GM23338 (cell line): ENCODE data around the gene ANKRD2. TPM values are rescaled to one million over a fixed set of nuclear protein-coding genes. Genes with fewer than 3 reads are reported as not detected.

Experiments used
- ATAC-seq: fragments of 200-7000 bp; cut with Tn5 transposase; 3 replicates; pipeline ENCODE4 v1.9.1; 2020
- DNase-seq: peaks from one replicate; pipeline ENCODE4 v3.0.0-alpha.2; 2015; ENCODE audit warnings: low spot score
- H2AFZ ChIP-seq: fragments of 200-600 bp; sonication (generic); 2 replicates; pipeline ENCODE4 v1.8.0; 2016; ENCODE audit warnings: antibody characterized with exemption, mild to moderate bottlenecking, moderate library complexity
- H3F3A ChIP-seq: fragments of 200-600 bp; sonication (generic); replicated peaks from 2 replicates; pipeline ENCODE4 v1.8.0; 2017; ENCODE audit warnings: antibody characterized with exemption, mixed run types, low read depth
- H3K27ac ChIP-seq: fragments of 200-600 bp; sonication (generic); 2 replicates; pipeline ENCODE4 v1.6.1; 2016; ENCODE audit warnings: low read depth
- H3K27me3 ChIP-seq: fragments of 200-600 bp; sonication (generic); 2 replicates; pipeline ENCODE4 v1.8.0; 2016; ENCODE audit warnings: mild to moderate bottlenecking, mixed run types, moderate library complexity; ENCODE audit not compliant: insufficient read depth
- H3K36me3 ChIP-seq: fragments of 200-600 bp; sonication (generic); 2 replicates; pipeline ENCODE4 v1.8.0; 2016; ENCODE audit warnings: mild to moderate bottlenecking; ENCODE audit not compliant: insufficient read depth
- H3K4me1 ChIP-seq: fragments of 200-600 bp; sonication (generic); 2 replicates; pipeline ENCODE4 v1.8.0; 2016; ENCODE audit warnings: mild to moderate bottlenecking, moderate library complexity; ENCODE audit not compliant: insufficient read depth
- H3K4me2 ChIP-seq: fragments of 200-600 bp; sonication (generic); 2 replicates; pipeline ENCODE4 v1.7.1; 2017; ENCODE audit warnings: mixed run types
- H3K4me3 ChIP-seq: fragments of 200-600 bp; sonication (generic); 2 replicates; pipeline ENCODE4 v1.6.1; 2016; ENCODE audit warnings: mixed run types
- H3K79me2 ChIP-seq: fragments of 200-600 bp; sonication (generic); replicated peaks from 2 replicates; pipeline ENCODE4 v1.8.0; 2017; ENCODE audit warnings: mild to moderate bottlenecking; ENCODE audit not compliant: insufficient read depth
- H3K9me2 ChIP-seq: fragments of 200-600 bp; sonication (generic); 2 replicates; pipeline ENCODE4 v1.8.0; 2017; ENCODE audit not compliant: insufficient read depth
- H4K20me1 ChIP-seq: fragments of 200-600 bp; sonication (generic); replicated peaks from 2 replicates; pipeline ENCODE4 v1.8.0; 2017; ENCODE audit warnings: mild to moderate bottlenecking; ENCODE audit not compliant: insufficient read depth
- H3K27ac Mint-ChIP-seq: 2 replicates; pipeline ENCODE4 v1.8.0; 2020; ENCODE audit warnings: inconsistent platforms, mild to moderate bottlenecking, moderate library complexity, mixed read lengths
- H3K27me3 Mint-ChIP-seq: 3 replicates; pipeline ENCODE4 v1.8.0; 2022; ENCODE audit warnings: low read depth, mild to moderate bottlenecking, moderate library complexity, mixed read lengths, inconsistent platforms; ENCODE audit not compliant: insufficient read depth, poor library complexity
- H3K36me3 Mint-ChIP-seq: 3 replicates; pipeline ENCODE4 v1.8.0; 2021; ENCODE audit warnings: low read depth, mild to moderate bottlenecking, inconsistent platforms, moderate library complexity, mixed read lengths
- H3K4me1 Mint-ChIP-seq: 3 replicates; pipeline ENCODE4 v1.8.0; 2020; ENCODE audit warnings: mild to moderate bottlenecking, inconsistent platforms, mixed read lengths
- H3K4me3 Mint-ChIP-seq: 3 replicates; pipeline ENCODE4 v1.8.0; 2021; ENCODE audit warnings: moderate library complexity, mild to moderate bottlenecking, inconsistent platforms, mixed read lengths
- H3K9me3 Mint-ChIP-seq: 3 replicates; pipeline ENCODE4 v1.8.0; 2020; ENCODE audit warnings: moderate library complexity, mild to moderate bottlenecking, inconsistent platforms, mixed read lengths
- JUNB ChIP-seq: IDR thresholded peaks from one replicate; pipeline ENCODE4 v1.6.1; 2016; ENCODE audit warnings: antibody characterized with exemption; ENCODE audit not compliant: unreplicated experiment
- NANOG ChIP-seq: IDR thresholded peaks from 2 replicates; pipeline ENCODE4 v1.6.1; 2016; ENCODE audit warnings: antibody characterized with exemption, borderline replicate concordance
- POLR2AphosphoS5 ChIP-seq: IDR thresholded peaks from 2 replicates; pipeline ENCODE4 v1.6.1; 2016; ENCODE audit warnings: antibody characterized with exemption, low read depth
- STAT1 ChIP-seq: IDR thresholded peaks from one replicate; pipeline ENCODE4 v1.6.1; 2016; ENCODE audit warnings: antibody characterized with exemption; ENCODE audit not compliant: unreplicated experiment
- ZNF114 ChIP-seq: fragments of 250-450 bp; sonication (Bioruptor Pico); IDR thresholded peaks from 2 replicates; pipeline ENCODE4 v1.5.0; 2020; ENCODE audit warnings: mild to moderate bottlenecking, moderate library complexity
- ZNF331 ChIP-seq: fragments of 250-450 bp; sonication (Bioruptor Pico); IDR thresholded peaks from 2 replicates; pipeline ENCODE4 v1.5.0; 2020; ENCODE audit warnings: low read depth, mild to moderate bottlenecking, moderate library complexity
- polyA plus RNA-seq: library from polyadenylated mRNA; unstranded; fragments of >200 nt; fragmentation: Nextera tagmentation; extraction: Ambion mirVana; gene quantifications from 2 replicates; pipeline ENCODE4 v1.2.1, GENCODE V29; 2016
- total RNA-seq: library from RNA; depleted of rRNA; stranded (reverse); fragments of >200 nt; shearing (Covaris generic); gene quantifications from 2 replicates; pipeline ENCODE4 v1.2.3, GENCODE V29; 2014
- TF ChIP-seq, protein P1 (sequence below): IDR thresholded peaks from one replicate; pipeline ENCODE4 v1.6.1; 2018; ENCODE audit warnings: antibody characterized with exemption; ENCODE audit not compliant: unreplicated experiment
- TF ChIP-seq, protein P2 (sequence below), 2 experiments: fragments of 200-600 bp in 1 of 2; sonication (generic) in 1 of 2; conservative IDR thresholded peaks; 2 replicates each; pipeline versions ENCODE4 v1.5.1 to v1.6.1; 2016 to 2017; ENCODE audit warnings: antibody characterized with exemption in 2 of 2, low read depth in 2 of 2, mild to moderate bottlenecking in 2 of 2, moderate library complexity in 1 of 2
- TF ChIP-seq, protein P3 (sequence below): fragments of 250-450 bp; sonication (Bioruptor Pico); IDR thresholded peaks from 2 replicates; pipeline ENCODE4 v1.5.0; 2020; ENCODE audit warnings: mild to moderate bottlenecking, moderate library complexity

Gene ANKRD2
- total and polyA plus RNA-seq, 2 experiments from 2014 or later = not detected

DNA sequence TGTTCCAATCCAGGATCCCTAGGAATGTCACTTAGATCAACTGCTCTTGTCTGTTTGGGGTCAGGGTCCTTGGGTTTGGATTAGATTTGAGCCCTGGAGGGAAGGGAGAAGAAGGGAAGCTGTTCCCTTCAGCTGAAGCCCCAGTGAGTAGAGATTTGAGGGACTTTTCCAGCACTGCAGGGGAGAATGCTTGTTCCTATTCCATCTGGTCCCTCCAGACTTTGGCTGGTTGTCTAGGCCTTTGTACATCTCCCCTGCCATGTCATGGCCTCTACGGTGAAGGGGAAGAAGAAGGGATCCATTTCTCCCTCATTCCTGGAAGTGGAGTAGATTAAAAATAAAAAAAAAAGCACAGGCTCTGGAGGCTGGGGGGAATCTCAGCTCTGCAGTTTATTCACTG is 28.0 kb downstream of the ANKRD2 start (continued):
- TF ChIP-seq, protein P1, sequence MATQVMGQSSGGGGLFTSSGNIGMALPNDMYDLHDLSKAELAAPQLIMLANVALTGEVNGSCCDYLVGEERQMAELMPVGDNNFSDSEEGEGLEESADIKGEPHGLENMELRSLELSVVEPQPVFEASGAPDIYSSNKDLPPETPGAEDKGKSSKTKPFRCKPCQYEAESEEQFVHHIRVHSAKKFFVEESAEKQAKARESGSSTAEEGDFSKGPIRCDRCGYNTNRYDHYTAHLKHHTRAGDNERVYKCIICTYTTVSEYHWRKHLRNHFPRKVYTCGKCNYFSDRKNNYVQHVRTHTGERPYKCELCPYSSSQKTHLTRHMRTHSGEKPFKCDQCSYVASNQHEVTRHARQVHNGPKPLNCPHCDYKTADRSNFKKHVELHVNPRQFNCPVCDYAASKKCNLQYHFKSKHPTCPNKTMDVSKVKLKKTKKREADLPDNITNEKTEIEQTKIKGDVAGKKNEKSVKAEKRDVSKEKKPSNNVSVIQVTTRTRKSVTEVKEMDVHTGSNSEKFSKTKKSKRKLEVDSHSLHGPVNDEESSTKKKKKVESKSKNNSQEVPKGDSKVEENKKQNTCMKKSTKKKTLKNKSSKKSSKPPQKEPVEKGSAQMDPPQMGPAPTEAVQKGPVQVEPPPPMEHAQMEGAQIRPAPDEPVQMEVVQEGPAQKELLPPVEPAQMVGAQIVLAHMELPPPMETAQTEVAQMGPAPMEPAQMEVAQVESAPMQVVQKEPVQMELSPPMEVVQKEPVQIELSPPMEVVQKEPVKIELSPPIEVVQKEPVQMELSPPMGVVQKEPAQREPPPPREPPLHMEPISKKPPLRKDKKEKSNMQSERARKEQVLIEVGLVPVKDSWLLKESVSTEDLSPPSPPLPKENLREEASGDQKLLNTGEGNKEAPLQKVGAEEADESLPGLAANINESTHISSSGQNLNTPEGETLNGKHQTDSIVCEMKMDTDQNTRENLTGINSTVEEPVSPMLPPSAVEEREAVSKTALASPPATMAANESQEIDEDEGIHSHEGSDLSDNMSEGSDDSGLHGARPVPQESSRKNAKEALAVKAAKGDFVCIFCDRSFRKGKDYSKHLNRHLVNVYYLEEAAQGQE = no peak
- TF ChIP-seq NANOG (no peak), ZNF331 (CRISPR knock-in tag) (no peak), JUNB (no peak), POLR2AphosphoS5 (no peak)
- TF ChIP-seq, protein P2, sequence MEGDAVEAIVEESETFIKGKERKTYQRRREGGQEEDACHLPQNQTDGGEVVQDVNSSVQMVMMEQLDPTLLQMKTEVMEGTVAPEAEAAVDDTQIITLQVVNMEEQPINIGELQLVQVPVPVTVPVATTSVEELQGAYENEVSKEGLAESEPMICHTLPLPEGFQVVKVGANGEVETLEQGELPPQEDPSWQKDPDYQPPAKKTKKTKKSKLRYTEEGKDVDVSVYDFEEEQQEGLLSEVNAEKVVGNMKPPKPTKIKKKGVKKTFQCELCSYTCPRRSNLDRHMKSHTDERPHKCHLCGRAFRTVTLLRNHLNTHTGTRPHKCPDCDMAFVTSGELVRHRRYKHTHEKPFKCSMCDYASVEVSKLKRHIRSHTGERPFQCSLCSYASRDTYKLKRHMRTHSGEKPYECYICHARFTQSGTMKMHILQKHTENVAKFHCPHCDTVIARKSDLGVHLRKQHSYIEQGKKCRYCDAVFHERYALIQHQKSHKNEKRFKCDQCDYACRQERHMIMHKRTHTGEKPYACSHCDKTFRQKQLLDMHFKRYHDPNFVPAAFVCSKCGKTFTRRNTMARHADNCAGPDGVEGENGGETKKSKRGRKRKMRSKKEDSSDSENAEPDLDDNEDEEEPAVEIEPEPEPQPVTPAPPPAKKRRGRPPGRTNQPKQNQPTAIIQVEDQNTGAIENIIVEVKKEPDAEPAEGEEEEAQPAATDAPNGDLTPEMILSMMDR (conservative IDR thresholded peaks at IDR 0.05; ENCODE audit: low read depth in 2 of 2) = no peak

DNA sequence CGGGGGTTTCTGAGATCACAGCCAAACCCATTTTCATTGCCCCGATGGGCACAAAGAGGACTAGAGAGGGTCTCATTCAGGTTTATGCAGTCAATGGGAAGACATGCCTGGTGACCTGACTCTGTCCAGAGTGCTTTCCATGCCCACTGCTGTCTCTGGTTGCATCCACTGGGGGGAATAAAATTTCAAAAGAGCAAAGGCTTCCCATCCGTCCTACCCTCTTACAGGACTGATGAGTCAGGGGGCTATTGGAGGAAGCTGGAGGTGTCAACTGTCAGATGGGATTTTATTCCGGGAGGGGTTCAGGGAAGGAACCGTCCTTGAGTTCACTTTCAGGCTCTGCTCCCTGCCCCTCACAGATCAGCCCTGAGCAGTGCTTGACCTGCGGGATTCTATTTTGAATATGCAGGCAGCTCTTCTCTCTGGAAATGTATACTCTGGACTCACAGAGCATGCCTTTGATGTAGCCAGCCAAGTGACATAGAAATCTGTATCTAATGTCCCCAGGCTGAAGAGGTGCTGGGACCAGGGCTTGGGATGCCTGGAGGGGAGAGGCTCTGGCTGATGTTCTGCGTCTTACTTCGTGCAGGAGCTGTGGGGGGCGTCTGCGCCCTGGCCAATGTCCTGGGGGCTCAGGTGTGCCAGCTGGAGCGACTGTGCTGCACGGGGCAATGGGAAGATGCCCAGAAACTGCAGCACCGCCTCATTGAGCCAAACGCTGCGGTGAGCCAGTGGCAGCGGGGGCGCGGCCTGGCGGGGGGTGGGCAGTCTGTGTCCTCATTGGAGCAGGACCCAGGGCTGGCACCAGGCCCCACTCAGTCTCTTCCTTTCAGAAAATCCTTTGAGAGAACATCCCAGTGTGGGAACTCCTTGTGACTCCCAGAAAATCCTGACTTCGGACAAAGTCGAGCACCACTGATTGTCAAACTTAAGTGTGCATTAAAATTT is 29.0 kb downstream of the ANKRD2 start:
- Histone ChIP-seq H3K79me2 (no peaks in the 10 kb centered on the region), H3K4me2 (no peak overlapping the region), H3K27me3 (no peaks in the 10 kb centered on the region), H3K27ac (no peak overlapping the region), H4K20me1 (no peaks in the 10 kb centered on the region), H3K4me1 (no peaks in the 10 kb centered on the region), H2AFZ (peak overlapping the region; percentile 72), H3K36me3 (no peaks in the 10 kb centered on the region), H3K4me3 (no peak overlapping the region), H3F3A (no peaks in the 10 kb centered on the region), H3K9me2 (no peaks in the 10 kb centered on the region)
- TF ChIP-seq ZNF114 (no peak), STAT1 (no peak), JUNB (no peak)
- TF ChIP-seq, protein P3, sequence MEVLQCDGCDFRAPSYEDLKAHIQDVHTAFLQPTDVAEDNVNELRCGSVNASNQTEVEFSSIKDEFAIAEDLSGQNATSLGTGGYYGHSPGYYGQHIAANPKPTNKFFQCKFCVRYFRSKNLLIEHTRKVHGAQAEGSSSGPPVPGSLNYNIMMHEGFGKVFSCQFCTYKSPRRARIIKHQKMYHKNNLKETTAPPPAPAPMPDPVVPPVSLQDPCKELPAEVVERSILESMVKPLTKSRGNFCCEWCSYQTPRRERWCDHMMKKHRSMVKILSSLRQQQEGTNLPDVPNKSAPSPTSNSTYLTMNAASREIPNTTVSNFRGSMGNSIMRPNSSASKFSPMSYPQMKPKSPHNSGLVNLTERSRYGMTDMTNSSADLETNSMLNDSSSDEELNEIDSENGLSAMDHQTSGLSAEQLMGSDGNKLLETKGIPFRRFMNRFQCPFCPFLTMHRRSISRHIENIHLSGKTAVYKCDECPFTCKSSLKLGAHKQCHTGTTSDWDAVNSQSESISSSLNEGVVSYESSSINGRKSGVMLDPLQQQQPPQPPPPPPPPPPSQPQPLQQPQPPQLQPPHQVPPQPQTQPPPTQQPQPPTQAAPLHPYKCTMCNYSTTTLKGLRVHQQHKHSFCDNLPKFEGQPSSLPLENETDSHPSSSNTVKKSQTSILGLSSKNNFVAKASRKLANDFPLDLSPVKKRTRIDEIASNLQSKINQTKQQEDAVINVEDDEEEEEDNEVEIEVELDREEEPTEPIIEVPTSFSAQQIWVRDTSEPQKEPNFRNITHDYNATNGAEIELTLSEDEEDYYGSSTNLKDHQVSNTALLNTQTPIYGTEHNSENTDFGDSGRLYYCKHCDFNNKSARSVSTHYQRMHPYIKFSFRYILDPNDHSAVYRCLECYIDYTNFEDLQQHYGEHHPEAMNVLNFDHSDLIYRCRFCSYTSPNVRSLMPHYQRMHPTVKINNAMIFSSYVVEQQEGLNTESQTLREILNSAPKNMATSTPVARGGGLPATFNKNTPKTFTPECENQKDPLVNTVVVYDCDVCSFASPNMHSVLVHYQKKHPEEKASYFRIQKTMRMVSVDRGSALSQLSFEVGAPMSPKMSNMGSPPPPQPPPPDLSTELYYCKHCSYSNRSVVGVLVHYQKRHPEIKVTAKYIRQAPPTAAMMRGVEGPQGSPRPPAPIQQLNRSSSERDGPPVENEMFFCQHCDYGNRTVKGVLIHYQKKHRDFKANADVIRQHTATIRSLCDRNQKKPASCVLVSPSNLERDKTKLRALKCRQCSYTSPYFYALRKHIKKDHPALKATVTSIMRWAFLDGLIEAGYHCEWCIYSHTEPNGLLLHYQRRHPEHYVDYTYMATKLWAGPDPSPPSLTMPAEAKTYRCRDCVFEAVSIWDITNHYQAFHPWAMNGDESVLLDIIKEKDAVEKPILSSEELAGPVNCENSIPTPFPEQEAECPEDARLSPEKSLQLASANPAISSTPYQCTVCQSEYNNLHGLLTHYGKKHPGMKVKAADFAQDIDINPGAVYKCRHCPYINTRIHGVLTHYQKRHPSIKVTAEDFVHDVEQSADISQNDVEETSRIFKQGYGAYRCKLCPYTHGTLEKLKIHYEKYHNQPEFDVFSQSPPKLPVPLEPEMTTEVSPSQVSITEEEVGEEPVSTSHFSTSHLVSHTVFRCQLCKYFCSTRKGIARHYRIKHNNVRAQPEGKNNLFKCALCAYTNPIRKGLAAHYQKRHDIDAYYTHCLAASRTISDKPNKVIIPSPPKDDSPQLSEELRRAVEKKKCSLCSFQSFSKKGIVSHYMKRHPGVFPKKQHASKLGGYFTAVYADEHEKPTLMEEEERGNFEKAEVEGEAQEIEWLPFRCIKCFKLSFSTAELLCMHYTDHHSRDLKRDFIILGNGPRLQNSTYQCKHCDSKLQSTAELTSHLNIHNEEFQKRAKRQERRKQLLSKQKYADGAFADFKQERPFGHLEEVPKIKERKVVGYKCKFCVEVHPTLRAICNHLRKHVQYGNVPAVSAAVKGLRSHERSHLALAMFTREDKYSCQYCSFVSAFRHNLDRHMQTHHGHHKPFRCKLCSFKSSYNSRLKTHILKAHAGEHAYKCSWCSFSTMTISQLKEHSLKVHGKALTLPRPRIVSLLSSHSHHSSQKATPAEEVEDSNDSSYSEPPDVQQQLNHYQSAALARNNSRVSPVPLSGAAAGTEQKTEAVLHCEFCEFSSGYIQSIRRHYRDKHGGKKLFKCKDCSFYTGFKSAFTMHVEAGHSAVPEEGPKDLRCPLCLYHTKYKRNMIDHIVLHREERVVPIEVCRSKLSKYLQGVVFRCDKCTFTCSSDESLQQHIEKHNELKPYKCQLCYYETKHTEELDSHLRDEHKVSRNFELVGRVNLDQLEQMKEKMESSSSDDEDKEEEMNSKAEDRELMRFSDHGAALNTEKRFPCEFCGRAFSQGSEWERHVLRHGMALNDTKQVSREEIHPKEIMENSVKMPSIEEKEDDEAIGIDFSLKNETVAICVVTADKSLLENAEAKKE = no peak
- no peak for DNase-seq
- H3K9me3 Mint-ChIP-seq = no peaks in the 10 kb centered on the region
- H3K36me3 Mint-ChIP-seq = no peaks in the 10 kb centered on the region
- ATAC-seq = peak; percentile 67
- peaks cover 4% of the 10 kb centered on the region for H3K4me1 Mint-ChIP-seq
- peaks cover 4% of the 10 kb centered on the region for H3K27me3 Mint-ChIP-seq
- no peak overlapping the region for H3K27ac Mint-ChIP-seq
- H3K4me3 Mint-ChIP-seq = no peak overlapping the region
